Progenitor cell of endocrine pancreas (in vitro differentiated cells): ENCODE results near the gene DESI2. TPM values are rescaled to one million over a fixed set of nuclear protein-coding genes. Genes with fewer than 3 reads are reported as not detected.

Source experiments
- DNase-seq: peaks from one replicate; pipeline ENCODE4 v3.0.0; 2021; ENCODE audit warnings: low spot score; ENCODE audit not compliant: unreplicated experiment
- H3K27ac Mint-ChIP-seq: 2 replicates; pipeline ENCODE4 v1.8.0; 2021; ENCODE audit warnings: mild to moderate bottlenecking, moderate library complexity, mixed read lengths
- H3K27me3 Mint-ChIP-seq: 2 replicates; pipeline ENCODE4 v1.8.0; 2021; ENCODE audit warnings: mixed read lengths
- H3K36me3 Mint-ChIP-seq: 2 replicates; pipeline ENCODE4 v1.8.0; 2022; ENCODE audit warnings: mixed read lengths; ENCODE audit not compliant: insufficient read depth
- H3K4me1 Mint-ChIP-seq: 2 replicates; pipeline ENCODE4 v1.8.0; 2021; ENCODE audit warnings: low read depth, mixed read lengths
- H3K4me3 Mint-ChIP-seq: 2 replicates; pipeline ENCODE4 v1.8.0; 2021; ENCODE audit warnings: low read depth, mild to moderate bottlenecking, moderate library complexity, mixed read lengths
- H3K9me3 Mint-ChIP-seq: 2 replicates; pipeline ENCODE4 v1.8.0; 2021; ENCODE audit warnings: low read depth, mixed read lengths
- CTCF ChIP-seq: fragments of 200-600 bp; sonication (generic); IDR thresholded peaks from one replicate; pipeline ENCODE4 v1.5.0; 2021; ENCODE audit warnings: antibody characterized with exemption, mild to moderate bottlenecking; ENCODE audit not compliant: unreplicated experiment
- total RNA-seq: library from RNA; stranded (reverse); gene quantifications from 2 replicates; pipeline ENCODE4 v1.2.1, GENCODE V29; 2021

The DESI2 gene
- total RNA-seq, 1 donor from 2014 or later: 32.7 TPM

DNA sequence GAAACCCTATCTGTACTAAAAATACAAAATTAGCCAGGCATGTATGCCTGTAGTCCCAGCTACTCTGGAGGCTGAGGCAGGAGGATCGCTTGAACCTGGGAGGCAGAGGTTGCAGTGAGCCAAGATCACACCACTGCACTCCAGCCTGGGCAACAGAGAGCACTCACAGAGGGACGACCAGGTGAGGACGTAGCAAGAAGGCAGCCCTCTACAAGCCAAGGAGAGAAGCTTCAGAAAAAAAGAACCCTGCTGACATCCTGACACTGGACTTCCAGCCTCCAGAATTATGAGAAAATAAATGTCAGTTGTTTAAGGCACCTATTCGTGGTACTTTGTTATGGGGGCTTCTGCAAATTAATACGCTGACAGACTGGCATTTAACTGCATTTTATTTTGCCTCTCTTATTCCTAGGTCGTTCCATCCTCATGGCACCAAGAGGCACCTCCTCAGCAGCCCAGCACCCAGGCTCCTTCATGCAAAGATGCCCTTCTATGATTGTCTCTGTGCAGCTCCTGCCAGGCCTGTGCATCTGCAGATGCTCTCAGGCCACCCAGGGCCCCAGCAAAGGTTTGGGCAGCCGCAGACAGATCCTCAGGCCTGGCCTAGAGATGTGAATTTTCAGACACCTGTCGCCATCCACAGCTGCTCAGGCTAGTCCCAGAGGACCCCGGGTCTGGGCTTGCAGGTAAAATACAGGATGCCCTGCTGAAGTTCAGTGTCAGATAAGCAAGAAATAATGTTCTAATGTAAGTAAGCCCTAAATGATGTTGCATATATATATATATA is 96.5 kb downstream of the DESI2 start:
- H3K36me3 Mint-ChIP-seq: no peaks in the 10 kb centered on the region
- H3K4me3 Mint-ChIP-seq: no peak overlapping the region
- no peak for TF ChIP-seq CTCF
- no peak for DNase-seq
- no peaks in the 10 kb centered on the region for H3K27me3 Mint-ChIP-seq
- no peak overlapping the region for H3K27ac Mint-ChIP-seq
- no peaks in the 10 kb centered on the region for H3K9me3 Mint-ChIP-seq
- peaks cover 5% of the 10 kb centered on the region for H3K4me1 Mint-ChIP-seq

GRCh38 chr1:244751271-244751895 is 98.5 kb downstream of the DESI2 start:
- DNase-seq: no peak
- H3K4me3 Mint-ChIP-seq: no peak overlapping the region
- no peak for TF ChIP-seq CTCF
- H3K27ac Mint-ChIP-seq: no peak overlapping the region
- H3K36me3 Mint-ChIP-seq: no peaks in the 10 kb centered on the region
- H3K4me1 Mint-ChIP-seq: no peaks in the 10 kb centered on the region
- H3K9me3 Mint-ChIP-seq: no peaks in the 10 kb centered on the region
- no peaks in the 10 kb centered on the region for H3K27me3 Mint-ChIP-seq

DNA sequence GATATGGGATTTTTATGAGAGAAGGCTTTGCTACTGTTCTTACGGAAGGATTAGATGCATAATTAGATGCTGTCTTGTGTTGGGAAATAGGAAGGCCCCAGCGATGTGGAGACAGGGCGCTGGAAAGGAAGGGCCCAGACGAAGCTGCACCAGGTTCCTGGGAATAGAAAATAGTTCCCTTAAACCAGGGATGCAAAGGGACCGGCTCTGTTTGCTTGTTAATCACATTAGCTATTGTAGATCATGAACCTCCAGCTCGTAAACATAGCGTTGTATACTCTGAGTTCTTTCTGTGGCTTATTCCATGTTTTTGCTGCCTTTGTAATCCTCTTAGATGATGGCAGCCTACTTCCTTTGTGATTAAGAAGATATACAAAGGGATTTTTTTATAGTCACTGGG is 102.7 kb downstream of the DESI2 start:
- Mint-ChIP-seq H3K27ac (no peak overlapping the region), H3K4me1 (peaks cover 10% of the 10 kb centered on the region), H3K36me3 (no peaks in the 10 kb centered on the region), H3K9me3 (no peaks in the 10 kb centered on the region), H3K27me3 (no peaks in the 10 kb centered on the region), H3K4me3 (no peak overlapping the region)
- no peak for TF ChIP-seq CTCF
- DNase-seq: no peak

- H3K4me3 Mint-ChIP-seq: no peak overlapping the region
- no peak for TF ChIP-seq CTCF
- no peak for DNase-seq
- H3K27ac Mint-ChIP-seq: no peak overlapping the region
- no peaks in the 10 kb centered on the region for H3K9me3 Mint-ChIP-seq
- H3K36me3 Mint-ChIP-seq: no peaks in the 10 kb centered on the region
- no peaks in the 10 kb centered on the region for H3K27me3 Mint-ChIP-seq
- peaks cover 10% of the 10 kb centered on the region for H3K4me1 Mint-ChIP-seq
These were observed 104.4 kb downstream of the DESI2 start for GRCh38 chr1:244757091-244757939.

Other genes starting within 250 kb of the DESI2 start
- 34.6 and 41.1 TPM in 2 replicates for gene ADSS2, start 201.2 kb upstream of the DESI2 start, total RNA-seq
- gene CATSPERE, start 191.9 kb upstream of the DESI2 start, total RNA-seq: 1.8 and 2.0 TPM in 2 replicates
- 31.0 and 31.8 TPM in 2 replicates for gene COX20, start 182.5 kb downstream of the DESI2 start, total RNA-seq
- gene HNRNPU, start 211.4 kb downstream of the DESI2 start, total RNA-seq: 512 and 526 TPM in 2 replicates